Nucleus accumbens (tissue), 56 donors: Measurements from ENCODE around the gene INHBC.
A peak's percentile ranks its signal among the peaks of the same experiment; 100 is the strongest.
"Not testable (repeated sequence)": the region's sequence is repeated elsewhere in the genome, so short reads cannot be mapped to it uniquely, and the experiment has no call there.

Source experiments
- DNase-seq, 56 donors: peaks; one replicate each; lab custom pipeline; 2025; lab: John Stamatoyannopoulos, UW

Gene INHBC

DNA sequence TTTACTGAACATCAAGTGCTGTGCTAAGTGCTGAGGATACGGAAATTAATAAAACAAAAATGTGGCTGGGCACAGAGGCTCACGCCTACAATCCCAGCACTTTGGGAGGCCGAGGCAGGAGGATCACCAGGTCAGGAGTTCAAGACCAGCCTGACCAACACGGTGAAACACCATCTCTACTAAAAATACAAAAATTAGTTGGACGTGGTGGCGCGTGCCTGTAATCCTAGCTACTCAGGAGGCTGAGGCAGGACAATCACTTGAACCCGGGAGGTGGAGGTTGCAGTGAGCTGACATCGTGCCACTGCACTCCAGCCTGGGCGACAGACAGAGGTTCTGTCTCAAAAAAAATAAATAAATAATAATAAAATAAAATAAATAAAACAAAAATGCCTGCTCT, 7.6 kb upstream of the INHBC start:
- DNase-seq = not testable (repeated sequence)

DNA sequence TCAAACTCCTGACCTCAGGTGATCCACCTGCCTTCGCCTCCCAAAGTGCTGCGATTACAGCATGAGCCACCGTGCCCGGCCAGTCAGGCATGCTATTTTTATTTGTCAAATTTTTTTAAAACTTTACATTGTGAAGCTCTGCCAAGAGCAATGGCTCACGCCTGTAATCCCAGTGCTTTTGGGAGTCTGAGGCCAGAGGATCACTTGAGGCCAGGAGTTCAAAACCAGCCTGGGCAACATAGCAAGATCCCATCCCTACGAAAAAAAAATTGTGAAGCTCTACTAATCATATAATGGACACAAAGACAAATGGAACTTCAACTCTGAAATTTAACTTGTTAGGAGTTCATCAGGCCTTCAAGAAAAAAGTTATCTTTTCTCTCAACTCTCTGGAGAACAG, 5.6 kb upstream of the INHBC start:
- no peak for DNase-seq

DNA sequence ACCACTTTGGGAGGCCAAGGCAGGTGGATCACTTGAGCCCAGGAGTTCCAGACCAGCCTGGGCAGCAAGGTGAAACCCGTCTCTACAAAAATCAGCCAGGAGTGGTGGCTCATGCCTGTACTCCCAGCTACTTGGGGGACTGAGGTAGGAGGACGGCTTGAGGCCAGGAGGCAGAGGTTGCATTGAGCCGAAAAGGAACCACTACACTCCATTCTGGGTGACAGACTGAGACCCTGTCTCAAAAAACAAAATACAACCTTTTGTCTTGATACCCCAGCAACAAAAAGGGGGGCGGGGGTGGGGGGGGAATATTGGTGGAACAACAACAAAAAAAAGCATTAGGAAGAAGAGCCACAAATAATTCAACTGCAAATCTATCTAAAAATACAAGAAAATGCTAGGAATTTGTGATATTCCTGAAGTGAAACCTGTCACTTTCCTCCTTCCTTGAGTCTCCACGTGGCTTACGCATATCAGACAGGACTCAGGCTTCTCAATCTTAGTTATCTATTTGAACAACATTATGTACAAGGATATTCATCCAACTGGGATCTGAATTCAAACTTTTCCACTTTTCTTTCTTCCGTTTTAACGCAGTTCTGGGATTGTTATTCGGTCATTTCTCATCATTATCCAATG, 5.0 kb upstream of the INHBC start:
- no peak for DNase-seq

DNA sequence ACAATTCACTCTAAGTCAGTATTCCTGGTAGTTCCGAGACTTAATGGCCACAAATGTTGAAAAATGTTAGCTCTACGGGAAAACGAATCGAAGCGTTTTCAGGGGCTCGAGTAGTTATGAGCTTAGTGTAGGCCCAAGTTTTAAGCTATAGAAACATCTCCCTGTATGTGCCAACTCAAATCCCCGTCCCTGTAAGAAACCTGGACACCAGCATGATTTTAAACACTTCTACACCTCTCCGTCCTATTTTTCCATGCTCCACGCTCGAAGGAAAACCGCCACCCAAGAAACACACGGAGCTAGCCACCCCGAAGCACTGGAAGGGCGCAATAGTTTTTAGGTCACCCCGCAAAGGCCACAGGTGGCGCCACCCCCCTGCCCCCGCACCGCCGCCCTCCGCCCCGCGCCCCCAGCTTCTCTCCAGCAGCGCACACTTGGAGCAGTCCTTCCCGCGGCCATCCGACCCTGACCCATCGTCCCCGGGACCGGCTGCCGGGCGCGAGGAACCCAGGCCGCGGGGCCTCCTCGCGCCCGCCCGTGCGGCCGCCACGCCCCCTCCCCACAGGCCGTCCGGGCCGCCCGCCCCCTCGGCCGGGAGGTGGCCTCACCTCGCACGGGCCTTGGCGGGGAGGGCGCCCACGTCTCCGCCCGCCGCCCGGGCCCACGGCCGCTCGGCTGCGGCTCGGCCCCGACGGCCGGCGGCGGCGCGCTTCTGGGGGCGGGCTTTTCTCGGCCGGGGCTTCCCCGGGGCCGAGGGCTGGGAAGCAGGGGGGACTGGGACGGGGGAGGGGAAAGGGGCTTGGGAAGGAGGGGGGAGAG, 4.3 kb upstream of the INHBC start:
- peak in 36 of 56 donors; percentile 11 to 77 (median 36) for DNase-seq

DNA sequence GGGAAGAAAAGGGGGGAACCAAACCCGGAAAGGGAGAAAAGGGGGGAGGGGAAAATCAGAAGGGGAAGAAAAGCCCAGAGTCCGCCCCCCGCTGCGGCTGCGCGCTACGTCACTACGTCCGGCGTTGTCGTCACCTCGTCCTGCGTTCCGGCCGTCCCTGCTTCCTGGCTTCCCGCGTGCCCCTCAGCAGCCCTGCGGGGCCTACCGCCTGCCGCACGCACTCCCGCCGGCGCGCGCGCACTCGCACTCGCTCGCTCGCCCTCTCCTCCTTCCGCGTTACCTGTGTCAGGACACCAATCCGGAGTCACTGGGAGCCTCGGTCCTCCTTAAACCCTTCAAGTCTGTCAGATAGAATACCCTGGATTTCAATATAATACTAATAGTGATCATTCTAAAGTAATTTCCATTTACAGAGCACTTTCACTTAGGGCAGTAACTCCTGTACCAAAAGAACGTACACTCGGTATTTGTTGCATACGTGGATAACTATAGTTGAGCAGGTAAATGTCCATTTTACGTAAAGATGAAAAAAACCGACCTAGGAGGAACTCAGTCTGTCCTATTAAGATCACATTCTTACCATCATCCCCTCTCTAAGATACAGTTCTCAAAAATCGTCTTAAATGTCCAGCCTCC, 3.5 kb upstream of the INHBC start, which contains the start of gene R3HDM2:
Gene R3HDM2 (minus strand): TSS at position 113 of the 636 bp plus-strand sequence. CDS start 120,615 bp downstream, outside the sequence.
- peak in 55 of 56 donors; percentile 64 to 97 (median 89) for DNase-seq

DNA sequence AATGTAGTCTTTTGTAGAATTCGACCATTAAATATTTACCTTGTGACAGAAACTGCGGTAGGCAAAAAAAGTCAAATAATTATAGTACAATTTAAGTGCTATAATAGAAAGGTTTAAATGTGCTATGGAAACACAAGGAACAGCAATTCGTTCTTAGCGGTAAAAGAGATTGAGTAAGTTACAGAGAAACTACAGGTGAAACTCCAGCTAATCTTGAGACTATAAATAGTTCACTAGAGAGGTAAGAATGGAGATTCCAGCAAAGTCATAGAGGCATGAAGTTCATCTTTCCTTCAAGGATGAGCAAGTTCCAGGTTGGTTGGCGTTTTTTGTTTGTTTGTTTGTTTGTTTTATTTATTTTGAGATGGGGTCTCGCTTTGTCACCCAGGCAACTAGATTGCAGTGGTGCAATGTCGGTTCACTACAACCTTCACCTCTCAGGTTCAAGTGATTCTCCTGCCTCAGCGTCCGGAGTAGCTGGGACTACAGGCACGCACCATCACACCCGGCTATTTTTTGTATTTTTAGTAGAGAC, 2.9 kb upstream of the INHBC start:
- no peak for DNase-seq

DNA sequence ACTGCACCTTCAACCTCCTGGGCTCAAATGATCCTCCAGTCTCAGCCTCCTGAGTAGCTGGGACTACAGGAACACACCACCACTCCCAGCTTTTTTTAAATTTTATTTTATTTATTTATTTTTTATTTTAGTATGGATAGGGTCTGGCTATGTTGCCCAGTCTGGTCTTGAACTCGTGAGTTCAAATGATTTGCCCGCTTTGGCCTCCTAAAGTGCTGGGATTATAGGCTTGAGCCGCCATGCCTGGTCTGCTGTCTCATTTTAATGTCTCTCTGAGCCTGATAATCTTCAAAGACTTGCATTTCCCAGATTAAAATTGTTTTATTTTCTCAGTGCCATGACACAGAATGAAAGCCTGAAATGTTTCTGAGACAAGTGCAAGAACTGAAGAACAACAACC, 1.2 kb upstream of the INHBC start:
- no peak for DNase-seq

DNA sequence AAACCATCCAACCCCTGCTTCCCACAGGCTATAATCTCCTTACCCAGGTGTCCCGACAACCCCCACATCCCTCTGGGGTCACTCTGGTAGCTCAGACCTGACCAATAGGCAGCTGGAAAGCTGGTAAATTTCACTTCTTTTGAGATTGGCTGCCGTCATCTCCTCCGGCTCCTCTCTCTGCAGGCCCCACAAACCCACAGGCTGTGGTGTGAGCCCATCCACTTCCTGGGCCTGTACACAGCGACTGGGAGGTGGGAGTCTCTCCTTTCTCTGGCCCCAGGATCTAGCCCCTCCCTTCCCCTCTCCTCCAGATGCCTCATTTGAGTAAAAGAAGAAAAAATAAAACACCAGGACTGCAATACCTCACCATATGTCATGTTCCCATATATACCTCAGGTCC, 709 bp downstream of the INHBC start:
- DNase-seq = no peak

DNA sequence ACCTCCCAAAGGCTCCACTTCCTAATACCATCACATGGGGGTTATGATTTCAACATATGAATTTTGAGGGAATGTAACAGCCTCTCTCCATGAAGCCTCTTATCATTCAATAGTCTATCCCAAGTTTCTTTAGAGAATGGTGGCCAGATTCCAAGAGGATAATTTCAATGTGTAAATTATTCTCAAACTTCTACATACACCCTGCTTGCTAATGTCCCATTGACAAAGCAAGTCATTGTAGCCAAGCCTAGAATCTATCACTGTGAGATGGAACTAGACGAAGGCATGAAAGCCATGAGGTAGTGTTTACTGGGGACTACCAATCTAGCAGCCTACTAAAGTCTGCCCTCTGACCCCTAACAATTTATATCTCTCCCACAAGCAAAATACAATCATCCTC, 3.8 kb downstream of the INHBC start:
- DNase-seq = no peak

DNA sequence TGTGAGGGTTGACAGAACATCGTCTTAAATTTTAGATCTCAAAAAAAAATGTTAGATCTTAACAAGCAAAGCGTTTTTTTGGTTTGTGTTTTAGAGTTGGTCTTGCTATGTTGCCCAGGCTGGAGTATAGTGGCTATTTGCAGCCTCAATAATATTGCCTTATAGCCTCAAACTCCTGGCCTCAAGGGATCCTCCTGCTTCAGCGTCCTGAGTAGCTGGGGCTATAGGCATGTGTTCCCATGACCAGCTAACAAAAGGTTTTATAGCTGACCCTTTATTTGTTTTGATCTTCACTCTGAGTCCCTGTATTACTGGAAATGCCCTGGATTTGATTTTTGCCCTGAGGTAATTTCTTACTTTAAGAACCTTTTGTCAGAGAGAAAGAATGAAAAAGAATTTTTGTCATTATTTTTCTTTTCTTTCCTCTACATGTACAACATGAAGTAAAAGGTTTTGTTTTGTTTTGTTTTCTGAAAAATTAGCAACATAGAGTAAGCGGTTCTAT, 5.2 kb downstream of the INHBC start:
- no peak for DNase-seq

DNA sequence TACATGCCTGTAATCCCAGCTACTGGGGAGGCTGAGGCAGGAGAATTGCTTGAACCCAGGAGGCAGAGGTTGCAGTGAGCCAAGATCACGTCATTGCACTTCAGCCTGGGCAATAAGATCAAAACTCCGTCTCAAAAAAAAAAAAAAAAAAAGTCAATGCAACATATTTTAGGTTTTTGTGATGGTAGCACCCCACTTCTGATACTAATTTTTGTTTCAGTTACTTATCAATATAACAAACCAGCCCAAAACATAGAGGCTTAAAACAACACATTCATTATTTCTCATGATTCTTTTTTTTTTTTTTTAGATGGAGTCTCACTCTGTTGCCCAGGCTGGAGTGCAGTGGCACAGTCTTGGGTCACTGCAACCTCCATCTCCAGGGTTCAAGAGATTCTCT, 6.8 kb downstream of the INHBC start:
- not testable (repeated sequence) for DNase-seq

DNA sequence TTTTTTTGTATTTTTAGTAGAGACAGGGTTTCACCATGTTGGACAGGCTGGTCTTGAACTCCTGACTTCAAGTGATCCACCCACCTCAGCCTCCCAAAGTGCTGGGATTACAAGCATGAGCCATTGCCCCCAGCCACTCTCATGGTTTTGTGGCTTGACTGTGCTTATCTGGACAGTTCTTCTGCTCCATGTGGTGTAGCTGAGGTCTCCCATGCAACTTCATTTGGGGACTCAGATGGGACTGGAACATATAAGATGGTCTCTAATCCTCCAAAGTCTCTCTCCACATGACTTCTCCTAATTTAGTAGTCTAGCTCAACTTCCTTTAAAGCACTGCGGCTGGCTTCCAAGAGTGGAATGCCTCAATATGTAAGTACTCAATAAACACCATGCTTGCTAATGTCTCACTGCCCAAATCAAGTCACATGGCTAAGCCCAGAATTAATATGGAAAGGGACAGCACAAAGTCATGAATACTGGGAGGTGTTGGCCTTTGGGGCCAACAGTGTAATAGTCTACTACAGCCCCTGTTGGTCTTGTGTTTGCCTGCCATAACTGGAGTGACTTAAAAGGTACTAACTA, 7.4 kb downstream of the INHBC start:
- DNase-seq = no peak

DNA sequence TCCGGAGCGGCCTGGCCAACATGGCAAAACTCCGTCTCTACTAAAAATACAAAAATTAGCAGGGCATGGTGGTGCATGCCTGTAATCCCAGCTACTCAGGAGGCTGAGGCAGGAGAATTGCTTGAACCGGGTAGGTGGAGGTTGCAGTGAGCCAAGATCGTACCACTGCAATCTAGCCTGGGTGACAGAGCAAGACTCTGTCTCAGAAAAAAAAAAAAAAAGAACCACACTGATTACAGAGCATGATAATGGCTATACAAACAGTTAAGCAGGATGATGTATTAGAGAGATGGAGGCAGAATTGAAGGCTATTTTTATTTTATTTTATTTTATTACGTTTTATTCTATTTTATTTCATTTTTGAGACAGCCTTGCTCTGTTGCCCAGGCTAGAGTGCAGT, 9.8 kb downstream of the INHBC start:
- DNase-seq = not testable (repeated sequence)

DNA sequence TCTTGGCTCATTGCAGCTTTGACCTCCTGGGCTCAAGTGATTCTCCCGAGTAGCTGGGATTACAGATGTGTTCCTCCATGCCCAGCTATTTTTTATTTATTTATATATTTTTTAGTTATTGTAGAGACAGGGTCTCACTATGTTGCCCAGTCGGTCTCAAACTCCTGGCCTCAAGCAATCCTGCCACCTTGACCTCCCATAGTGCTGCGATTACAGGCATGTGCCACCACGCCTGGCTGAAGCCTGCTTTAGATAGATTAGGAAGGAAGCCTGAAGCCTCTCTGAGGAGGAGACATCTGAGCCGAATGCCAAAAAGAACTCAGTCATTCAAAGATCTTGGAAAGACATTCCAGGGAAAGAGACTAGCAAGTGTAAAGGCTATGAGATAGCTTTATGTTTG, 10.2 kb downstream of the INHBC start:
- no peak for DNase-seq

DNA sequence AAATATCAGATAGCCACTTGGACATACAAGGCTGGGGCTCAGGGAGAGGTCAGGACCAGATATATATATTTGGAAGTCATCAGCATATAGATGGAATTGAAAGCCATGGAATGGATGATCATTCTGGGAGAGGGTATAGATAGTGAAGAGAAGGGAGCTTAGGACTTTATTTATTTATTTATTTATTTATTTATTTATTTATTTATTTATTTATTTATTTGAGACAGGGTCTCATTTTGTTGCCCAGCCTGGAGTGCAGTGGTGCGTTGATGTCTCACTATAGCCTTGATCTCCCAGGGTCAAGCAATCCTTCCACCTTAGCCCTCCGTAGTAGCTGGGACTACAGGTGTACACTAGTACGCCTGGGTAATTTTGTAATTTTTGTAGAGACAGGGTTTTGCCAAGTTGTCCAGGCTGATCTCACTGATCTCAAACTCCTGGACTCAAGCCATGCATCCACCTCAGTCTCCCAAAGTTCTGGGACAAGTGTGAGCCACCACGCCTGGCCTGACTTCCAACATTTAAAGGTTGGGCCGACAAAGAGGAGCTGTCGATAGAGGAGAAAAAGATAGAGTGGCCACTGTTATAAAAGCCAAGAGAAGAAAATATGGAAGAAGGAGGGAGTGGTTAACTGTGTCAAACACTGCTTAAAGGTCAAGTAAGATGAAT, 11.8 kb downstream of the INHBC start:
- no peak for DNase-seq

DNA sequence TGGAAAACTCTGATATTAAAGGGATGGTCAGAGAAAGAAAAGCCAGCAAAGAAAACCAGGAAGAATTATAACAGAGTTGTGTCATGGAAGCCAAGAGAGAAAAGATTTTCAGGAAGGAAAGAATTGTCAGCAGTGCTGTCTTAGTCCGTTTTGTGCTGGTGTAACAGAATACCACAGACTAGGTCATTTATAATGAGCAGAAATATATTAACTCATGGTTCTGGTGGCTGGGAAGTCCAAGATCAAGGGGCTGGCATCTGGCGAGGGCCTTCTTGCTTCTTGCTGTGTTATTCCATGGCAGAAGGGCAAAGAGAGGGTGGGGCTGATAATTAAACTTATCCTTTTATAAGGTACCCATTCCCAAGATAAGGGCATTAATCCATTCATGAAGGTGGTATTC, 14.1 kb downstream of the INHBC start:
- DNase-seq = no peak

DNA sequence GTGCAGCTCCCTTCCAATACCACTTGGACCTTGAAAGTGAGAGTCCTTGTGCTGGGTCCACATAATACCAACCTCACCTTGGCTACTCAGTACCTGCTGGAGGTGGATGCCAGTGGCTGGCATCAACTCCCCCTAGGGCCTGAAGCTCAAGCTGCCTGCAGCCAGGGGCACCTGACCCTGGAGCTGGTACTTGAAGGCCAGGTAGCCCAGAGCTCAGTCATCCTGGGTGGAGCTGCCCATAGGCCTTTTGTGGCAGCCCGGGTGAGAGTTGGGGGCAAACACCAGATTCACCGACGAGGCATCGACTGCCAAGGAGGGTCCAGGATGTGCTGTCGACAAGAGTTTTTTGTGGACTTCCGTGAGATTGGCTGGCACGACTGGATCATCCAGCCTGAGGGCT, 14.8 kb downstream of the INHBC start:
- DNase-seq = no peak

DNA sequence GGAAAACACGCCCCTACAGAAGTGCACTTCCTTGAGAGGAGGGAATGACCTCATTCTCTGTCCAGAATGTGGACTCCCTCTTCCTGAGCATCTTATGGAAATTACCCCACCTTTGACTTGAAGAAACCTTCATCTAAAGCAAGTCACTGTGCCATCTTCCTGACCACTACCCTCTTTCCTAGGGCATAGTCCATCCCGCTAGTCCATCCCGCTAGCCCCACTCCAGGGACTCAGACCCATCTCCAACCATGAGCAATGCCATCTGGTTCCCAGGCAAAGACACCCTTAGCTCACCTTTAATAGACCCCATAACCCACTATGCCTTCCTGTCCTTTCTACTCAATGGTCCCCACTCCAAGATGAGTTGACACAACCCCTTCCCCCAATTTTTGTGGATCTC, 15.5 kb downstream of the INHBC start:
- no peak for DNase-seq

DNA sequence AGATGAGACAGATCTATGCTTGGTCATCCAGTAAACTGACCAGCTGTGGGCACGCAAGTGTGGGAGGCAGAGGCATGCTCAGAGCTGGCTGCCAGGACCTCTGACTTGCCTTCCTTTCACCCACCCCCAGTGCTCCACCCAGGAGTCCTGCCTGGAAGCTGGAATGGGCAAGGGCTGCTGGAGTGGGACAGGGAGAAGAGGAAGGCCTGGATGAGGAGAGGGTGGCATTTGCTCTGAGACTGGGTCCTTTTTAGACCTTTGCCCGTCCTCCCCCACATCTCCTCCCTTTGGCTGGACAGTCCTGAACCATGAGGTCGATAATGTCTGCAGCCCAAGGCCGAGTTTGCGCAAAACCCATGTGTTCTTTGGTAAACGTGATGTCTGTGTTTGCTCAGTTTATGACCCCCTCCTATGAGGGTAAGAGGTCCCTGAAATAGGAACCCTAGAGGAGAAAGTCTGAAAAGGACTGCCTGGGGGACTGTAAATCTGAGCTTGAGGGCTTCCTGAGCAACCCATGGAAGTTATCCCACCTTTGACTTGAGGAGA, 16.7 kb downstream of the INHBC start:
- no peak for DNase-seq
